SIG-M5 treated with dmso at 0.1 percent for 504 hours (cell line): ENCODE measurements around the gene MAT2A.
"Not testable (repeated sequence)": the region's sequence is repeated elsewhere in the genome, so short reads cannot be mapped to it uniquely, and the experiment has no call there.

ENCODE experiments used
- DNase-seq: peaks from one replicate; lab custom pipeline; 2025; ENCODE audit not compliant: unreplicated experiment; lab: John Stamatoyannopoulos, UW

Gene MAT2A

GRCh38 chr2:85523903-85524335 lies 15.0 kb upstream of the MAT2A start:
- no peak for DNase-seq

- DNase-seq, result peak; percentile 34
Observed at GRCh38 chr2:85524336-85524908, 14.5 kb upstream of the MAT2A start.

- no peak for DNase-seq
Observed at GRCh38 chr2:85525029-85525428, 13.9 kb upstream of the MAT2A start.

GRCh38 chr2:85525567-85525966 lies 13.4 kb upstream of the MAT2A start:
- no peak for DNase-seq

GRCh38 chr2:85527787-85528186 lies 11.2 kb upstream of the MAT2A start:
- DNase-seq, result no peak

- DNase-seq, result no peak
Observed at GRCh38 chr2:85528355-85528754, 10.6 kb upstream of the MAT2A start.

GRCh38 chr2:85529809-85530208 lies 9.2 kb upstream of the MAT2A start:
- no peak for DNase-seq

- DNase-seq, result no peak
Observed at GRCh38 chr2:85531589-85531988, 7.4 kb upstream of the MAT2A start.

- DNase-seq, result no peak
Observed at GRCh38 chr2:85534099-85534498, 4.9 kb upstream of the MAT2A start.

- peak; percentile 78 for DNase-seq
Observed at GRCh38 chr2:85534881-85535280, 4.1 kb upstream of the MAT2A start.

- no peak for DNase-seq
Observed at GRCh38 chr2:85536479-85536878, 2.5 kb upstream of the MAT2A start.

- peak; percentile 62 for DNase-seq
Observed at GRCh38 chr2:85537600-85538506, 1.1 kb upstream of the MAT2A start.

GRCh38 chr2:85539361-85540132 lies 579 bp downstream of the MAT2A start:
- DNase-seq, result peak; percentile 63

- DNase-seq, result no peak
Observed at GRCh38 chr2:85540133-85540648, 1.2 kb downstream of the MAT2A start.

GRCh38 chr2:85541262-85541661 lies 2.3 kb downstream of the MAT2A start:
- no peak for DNase-seq

- no peak for DNase-seq
Observed at GRCh38 chr2:85541753-85542457, 2.9 kb downstream of the MAT2A start.

- DNase-seq, result no peak
Observed at GRCh38 chr2:85542777-85543176, 3.8 kb downstream of the MAT2A start.

- DNase-seq, result not testable (repeated sequence)
Observed at GRCh38 chr2:85544254-85544691, 5.3 kb downstream of the MAT2A start.

- DNase-seq, result not testable (repeated sequence)
Observed at GRCh38 chr2:85544915-85545779, 6.2 kb downstream of the MAT2A start.

GRCh38 chr2:85545780-85546240 lies 6.8 kb downstream of the MAT2A start:
- DNase-seq, result no peak
